CD8-positive, alpha-beta memory T cell (primary cell): ENCODE measurements around the gene TRIM7. TPM values are rescaled to one million over a fixed set of nuclear protein-coding genes. Genes with fewer than 3 reads are reported as not detected.
"Not testable (repeated sequence)": the region's sequence is repeated elsewhere in the genome, so short reads cannot be mapped to it uniquely, and the experiment has no call there.

Experiments
- CTCF ChIA-PET: fragments of 350-600 bp; sonication (Branson Sonifier 250); formaldehyde crosslinking; loops from one replicate; lab custom pipeline; 2021; ENCODE audit warnings: antibody characterized with exemption; lab: Charles Lee
- POLR2A ChIA-PET: fragments of 350-600 bp; sonication (Branson Sonifier 250); formaldehyde crosslinking; loops from one replicate; lab custom pipeline; 2021; ENCODE audit warnings: antibody characterized with exemption; lab: Charles Lee
- DNase-seq, 5 donors: peaks; one replicate each; pipeline versions ENCODE4 v3.0.0 to v3.0.0-alpha.2; 2020 to 2022; ENCODE audit warnings: mixed read lengths in 1 of 5
- H3K27ac ChIP-seq: one replicate; pipeline ENCODE4 v1.7.0; 2013; ENCODE audit warnings: low read depth, mild to moderate bottlenecking, low read length, moderate library complexity
- H3K27me3 ChIP-seq: 2 replicates; pipeline ENCODE4 v1.7.0; 2013; ENCODE audit warnings: low read length, mild to moderate bottlenecking; ENCODE audit not compliant: insufficient read depth, poor library complexity, severe bottlenecking
- H3K36me3 ChIP-seq: 2 replicates; pipeline ENCODE4 v1.7.0; 2013; ENCODE audit warnings: mild to moderate bottlenecking, low read length, moderate library complexity; ENCODE audit not compliant: insufficient read depth
- H3K4me1 ChIP-seq: 2 replicates; pipeline ENCODE4 v1.7.0; 2013; ENCODE audit warnings: mild to moderate bottlenecking, low read length, moderate library complexity; ENCODE audit not compliant: insufficient read depth
- H3K4me3 ChIP-seq: 2 replicates; pipeline ENCODE4 v1.7.0; 2013; ENCODE audit warnings: mild to moderate bottlenecking, low read length
- H3K9me3 ChIP-seq: 2 replicates; pipeline ENCODE4 v1.7.0; 2013; ENCODE audit warnings: mild to moderate bottlenecking, low read length
- H3K27ac Mint-ChIP-seq, 8 donors: one replicate each; pipeline ENCODE4 v1.8.0; 2020 to 2021; ENCODE audit warnings: mixed read lengths in 8 of 8, mild to moderate bottlenecking in 6 of 8, inconsistent platforms in 3 of 8, moderate library complexity in 3 of 8
- H3K27me3 Mint-ChIP-seq, 2 donors: one replicate each; pipeline ENCODE4 v1.8.0; 2020 to 2021; ENCODE audit warnings: mixed read lengths in 2 of 2, mild to moderate bottlenecking in 1 of 2, moderate library complexity in 1 of 2
- H3K36me3 Mint-ChIP-seq, 3 donors: one replicate each; pipeline ENCODE4 v1.8.0; 2020 to 2021; ENCODE audit warnings: mixed read lengths in 3 of 3, inconsistent platforms in 1 of 3, mild to moderate bottlenecking in 1 of 3
- H3K4me1 Mint-ChIP-seq, 3 donors: one replicate each; pipeline ENCODE4 v1.8.0; 2020 to 2021; ENCODE audit warnings: mixed read lengths in 3 of 3, inconsistent platforms in 1 of 3, mild to moderate bottlenecking in 1 of 3
- H3K4me3 Mint-ChIP-seq, 7 donors: one replicate each; pipeline ENCODE4 v1.8.0; 2020 to 2021; ENCODE audit warnings: mixed read lengths in 7 of 7, mild to moderate bottlenecking in 6 of 7, moderate library complexity in 4 of 7, inconsistent platforms in 2 of 7
- H3K9me3 Mint-ChIP-seq, 5 donors: one replicate each; pipeline ENCODE4 v1.8.0; 2020 to 2022; ENCODE audit warnings: mixed read lengths in 5 of 5, mild to moderate bottlenecking in 3 of 5, moderate library complexity in 2 of 5, inconsistent platforms in 1 of 5
- polyA plus RNA-seq: library from polyadenylated mRNA; unstranded; fragments of 300-500 nt; fragmentation: Illumina TruSeq; gene quantifications from one replicate; pipeline ENCODE4 v1.2.3, GENCODE V29; 2021
- total RNA-seq, 2 experiments: library from RNA; stranded (reverse); gene quantifications; one replicate each; pipeline ENCODE4 v1.2.3, GENCODE V29; 2021

TRIM7 gene
- total and polyA plus RNA-seq, 3 experiments from 2014 or later, result 0.74 to 2.3 (median 2.2) TPM

DNA sequence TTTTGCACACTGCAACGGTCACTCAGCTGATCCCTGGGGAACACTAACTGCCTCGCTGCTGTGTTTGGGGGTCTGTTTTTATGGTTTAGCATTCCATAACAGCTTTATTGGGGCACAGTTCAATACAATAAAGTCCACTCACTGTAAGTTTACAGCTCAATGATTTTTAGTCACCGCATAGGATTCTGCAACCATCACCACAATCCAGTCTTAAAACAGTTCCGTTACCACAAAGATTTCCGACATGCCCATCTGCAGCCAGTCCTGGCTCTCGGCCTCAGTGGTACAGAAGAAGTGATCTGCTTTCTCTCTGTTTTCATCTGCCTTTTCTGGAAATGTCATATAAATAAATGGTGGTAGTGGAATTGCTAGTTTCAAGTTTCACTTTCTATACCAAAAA lies 34.0 kb downstream of the TRIM7 start:
- Mint-ChIP-seq H3K4me1 (peaks cover 20 to 48% (median 42%) of the 10 kb centered on the region in 3 donors), H3K36me3 (no peaks in the 10 kb centered on the region), H3K27me3 (peaks cover 68 to 85% of the 10 kb centered on the region in 2 donors), H3K4me3 (peak overlapping the region in 4 of 7 donors; percentile 4 to 69 (median 58)), H3K27ac (peak overlapping the region in 1 of 8 donors; percentile 90), H3K9me3 (peaks cover 0 to 8% (median 0%) of the 10 kb centered on the region in 5 donors)
- Histone ChIP-seq H3K27ac (no peak overlapping the region), H3K9me3 (no peaks in the 10 kb centered on the region), H3K27me3 (peaks cover 19% of the 10 kb centered on the region), H3K4me1 (peaks cover 22% of the 10 kb centered on the region), H3K4me3 (no peak overlapping the region), H3K36me3 (no peaks in the 10 kb centered on the region)
- CTCF ChIA-PET, result interaction anchor here (1.5 to 2.6 kb wide), 2 partner anchors 14 to 21 kb away, joined by 3 to 8 read pairs; no protein-coding TSS in a partner anchor
- POLR2A ChIA-PET, result no interaction called here
- no peak for DNase-seq

DNA sequence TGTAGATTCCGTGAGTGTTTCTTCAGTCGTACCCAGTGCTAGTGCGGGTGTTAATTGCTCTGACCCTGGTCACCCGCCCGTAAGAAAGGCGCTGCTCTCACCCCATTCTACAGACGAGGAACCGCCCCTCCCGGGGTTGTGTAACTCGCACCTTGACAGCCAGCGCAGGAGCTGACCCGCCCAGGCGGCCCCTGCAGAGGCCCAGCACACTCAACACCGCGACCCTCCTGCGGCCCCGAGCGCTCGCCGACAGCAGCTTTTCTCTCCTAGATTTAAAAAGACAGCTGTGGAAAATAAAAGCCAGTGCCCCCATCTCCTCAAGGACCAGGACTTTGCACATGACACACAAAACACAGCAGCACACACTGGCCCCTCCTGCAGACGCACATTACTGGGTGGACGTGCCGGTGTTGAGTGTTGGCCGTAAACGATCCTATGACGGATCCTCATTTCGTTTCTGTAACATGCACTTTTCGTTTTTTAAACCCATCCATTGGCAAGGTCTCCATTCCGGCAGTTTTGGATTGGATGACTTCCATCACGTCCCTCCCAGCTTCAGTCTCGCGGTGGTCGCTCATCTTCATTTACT lies 34.7 kb downstream of the TRIM7 start:
- DNase-seq, result no peak
- Mint-ChIP-seq H3K4me3 (peak overlapping the region in 6 of 7 donors; percentile 41 to 74 (median 60)), H3K9me3 (peaks cover 0 to 8% (median 0%) of the 10 kb centered on the region in 5 donors), H3K4me1 (peaks cover 20 to 51% (median 45%) of the 10 kb centered on the region in 3 donors), H3K27ac (peak overlapping the region in 5 of 8 donors; percentile 11 to 90 (median 75)), H3K36me3 (no peaks in the 10 kb centered on the region), H3K27me3 (peaks cover 71 to 86% of the 10 kb centered on the region in 2 donors)
- no peak overlapping the region for H3K27ac ChIP-seq
- ChIA-PET POLR2A (no interaction called here), CTCF (interaction anchor here (1.5 to 2.6 kb wide), 2 partner anchors 14 to 22 kb away, joined by 3 to 8 read pairs; no protein-coding TSS in a partner anchor)
- peaks cover 22% of the 10 kb centered on the region for H3K4me1 ChIP-seq
- no peaks in the 10 kb centered on the region for H3K36me3 ChIP-seq
- H3K9me3 ChIP-seq, result no peaks in the 10 kb centered on the region
- H3K4me3 ChIP-seq, result no peak overlapping the region
- peaks cover 19% of the 10 kb centered on the region for H3K27me3 ChIP-seq

DNA sequence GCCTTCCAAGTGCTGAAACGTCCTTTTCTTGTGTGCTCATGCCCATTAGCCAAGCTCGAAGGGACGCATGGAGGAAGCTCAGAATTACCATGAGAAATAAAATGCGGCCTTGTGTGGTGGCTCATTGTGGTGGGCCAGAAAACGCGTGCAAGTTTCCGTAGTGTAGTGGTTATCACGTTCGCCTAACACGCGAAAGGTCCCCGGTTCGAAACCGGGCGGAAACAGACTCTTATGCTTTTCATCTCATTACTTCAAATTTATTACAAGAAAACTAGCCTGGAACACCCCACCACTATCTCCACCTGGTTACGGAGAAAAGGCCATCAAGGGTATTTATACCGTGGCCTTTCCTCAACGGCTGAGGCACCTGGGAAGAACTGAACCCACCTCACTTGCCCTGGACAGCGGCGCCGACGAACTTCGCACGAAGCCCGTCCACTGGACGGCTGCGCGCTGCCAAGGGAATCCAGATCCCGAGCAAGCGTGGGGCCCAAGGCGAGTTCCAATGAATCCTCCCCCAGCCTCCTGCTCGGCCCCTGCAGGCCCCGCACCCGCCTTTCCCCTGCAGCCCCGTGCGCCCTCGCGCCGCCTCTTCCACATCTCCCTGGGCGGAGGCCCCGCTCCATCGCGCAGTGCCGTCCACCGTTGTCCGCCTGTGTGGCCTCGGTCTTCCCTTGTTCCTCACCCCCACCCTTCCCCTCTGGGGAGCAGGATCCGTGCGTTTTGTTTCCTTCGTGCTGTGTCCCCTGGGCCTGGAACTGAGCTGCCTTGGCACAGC lies 35.3 kb downstream of the TRIM7 start:
- Mint-ChIP-seq H3K27me3 (peaks cover 71 to 89% of the 10 kb centered on the region in 2 donors), H3K4me1 (peaks cover 20 to 53% (median 48%) of the 10 kb centered on the region in 3 donors)
- not testable (repeated sequence) for H3K4me3 ChIP-seq

DNA sequence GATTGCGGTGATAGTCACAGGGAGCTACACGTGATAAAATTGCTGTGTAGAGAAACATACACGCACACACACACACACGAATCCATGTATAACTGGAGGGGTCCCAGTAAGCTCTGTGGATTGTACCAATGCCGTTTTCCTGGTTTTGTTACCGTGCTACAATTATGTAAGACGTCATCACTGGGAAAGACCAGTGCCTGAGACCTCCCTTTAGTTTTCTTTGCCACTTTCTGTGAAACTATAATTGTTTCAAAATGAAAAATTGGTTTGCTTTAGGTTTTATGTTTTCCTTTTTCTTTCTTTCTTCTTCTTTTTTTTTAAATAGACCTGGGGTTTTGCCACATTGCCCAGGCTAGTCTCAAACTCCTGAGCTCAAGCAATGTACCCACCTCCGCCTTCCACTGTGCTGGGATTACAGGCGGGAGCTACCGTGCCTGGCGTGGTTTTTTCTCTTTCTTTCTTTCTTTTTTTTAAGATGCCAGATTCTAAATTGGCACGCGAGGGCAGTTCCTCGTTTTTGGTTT lies 36.3 kb downstream of the TRIM7 start:
- Mint-ChIP-seq H3K27me3 (peaks cover 73 to 91% of the 10 kb centered on the region in 2 donors), H3K4me1 (peaks cover 19 to 55% (median 50%) of the 10 kb centered on the region in 3 donors), H3K9me3 (peaks cover 0 to 7% (median 0%) of the 10 kb centered on the region in 5 donors), H3K27ac (peak overlapping the region in 4 of 8 donors; percentile 19 to 90 (median 44)), H3K36me3 (no peaks in the 10 kb centered on the region), H3K4me3 (peak overlapping the region in 2 of 7 donors; percentile 2 to 35)
- Histone ChIP-seq H3K27me3 (peaks cover 14% of the 10 kb centered on the region), H3K4me3 (no peak overlapping the region), H3K9me3 (no peaks in the 10 kb centered on the region), H3K4me1 (peaks cover 22% of the 10 kb centered on the region), H3K36me3 (no peaks in the 10 kb centered on the region), H3K27ac (no peak overlapping the region)
- CTCF ChIA-PET, result interaction anchor here (0.8 to 1.8 kb wide), 5 partner anchors 9 to 92 kb away, joined by 3 to 8 read pairs (median 3); partner anchors contain the start of genes TRIM52 and TRIM7
- POLR2A ChIA-PET, result interaction anchor here (1.0 kb wide), 1 partner anchor 20 kb away, joined by 4 read pairs; no protein-coding TSS in a partner anchor
- no peak for DNase-seq

More for the DNA sequence above, 35.3 kb downstream of the TRIM7 start:
- peaks cover 19% of the 10 kb centered on the region for H3K27me3 ChIP-seq
- Mint-ChIP-seq H3K4me3 (peak overlapping the region in 5 of 7 donors; percentile 33 to 74 (median 55)), H3K27ac (peak overlapping the region in 5 of 8 donors; percentile 16 to 90 (median 65))
- POLR2A ChIA-PET, H3K36me3 Mint-ChIP-seq, H3K9me3 Mint-ChIP-seq, H3K9me3 ChIP-seq, H3K27ac ChIP-seq, H3K36me3 ChIP-seq: not testable (repeated sequence)
- CTCF ChIA-PET, result interaction anchor here (1.5 to 2.6 kb wide), 3 partner anchors 15 to 91 kb away, joined by 3 to 8 read pairs (median 8); partner anchors contain the start of gene TRIM52
- peaks cover 22% of the 10 kb centered on the region for H3K4me1 ChIP-seq
- peak; percentile 32 to 79 (median 61) for DNase-seq

DNA sequence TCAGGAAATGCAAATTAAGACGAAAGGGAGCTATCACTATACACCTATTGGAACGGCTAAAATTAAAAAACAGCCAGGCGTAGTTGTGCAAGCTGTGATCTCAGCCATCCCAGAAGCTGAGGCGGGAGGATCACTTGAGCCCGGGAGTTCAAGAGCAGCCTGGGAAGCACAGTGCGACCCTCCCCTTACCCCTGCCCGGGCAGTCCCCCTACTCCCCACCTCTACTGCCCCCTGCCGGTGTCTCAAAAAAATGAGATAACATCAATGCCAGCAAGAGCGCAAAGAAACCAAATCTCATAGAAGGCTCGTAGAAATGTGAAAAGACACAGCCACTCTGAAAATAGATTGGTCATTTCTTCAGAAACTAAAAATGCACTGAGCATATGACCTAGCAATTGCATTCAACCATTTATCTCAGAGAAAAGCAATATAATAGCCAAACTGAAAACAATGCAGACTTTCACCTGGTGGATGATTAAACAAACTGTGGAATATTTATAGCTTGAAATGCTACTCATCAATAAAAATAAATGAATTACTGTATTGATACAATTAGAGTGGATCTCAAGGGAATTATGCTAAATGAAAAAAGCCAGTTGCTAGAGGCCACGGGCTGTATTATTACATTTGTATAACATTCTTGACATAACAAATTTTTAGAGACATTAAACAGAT lies 37.0 kb downstream of the TRIM7 start:
- Histone ChIP-seq H3K27ac (no peak overlapping the region), H3K9me3 (no peaks in the 10 kb centered on the region), H3K36me3 (no peaks in the 10 kb centered on the region), H3K4me1 (peaks cover 17% of the 10 kb centered on the region), H3K27me3 (peaks cover 9% of the 10 kb centered on the region), H3K4me3 (no peak overlapping the region)
- POLR2A ChIA-PET, result interaction anchor here (1.0 kb wide), 1 partner anchor 21 kb away, joined by 4 read pairs; no protein-coding TSS in a partner anchor
- peaks cover 68 to 88% of the 10 kb centered on the region in 2 donors for H3K27me3 Mint-ChIP-seq
- H3K36me3 Mint-ChIP-seq, result no peaks in the 10 kb centered on the region
- CTCF ChIA-PET, result interaction anchor here (0.8 to 1.8 kb wide), 5 partner anchors 8 to 93 kb away, joined by 3 to 8 read pairs (median 3); partner anchors contain the start of genes TRIM52 and TRIM7
- H3K9me3 Mint-ChIP-seq, result peaks cover 0 to 5% (median 0%) of the 10 kb centered on the region in 5 donors
- no peak for DNase-seq
- H3K27ac Mint-ChIP-seq, result peak overlapping the region in 3 of 8 donors; percentile 19 to 90 (median 45)
- peaks cover 12 to 53% (median 46%) of the 10 kb centered on the region in 3 donors for H3K4me1 Mint-ChIP-seq
- peak overlapping the region in 1 of 7 donors; percentile 35 for H3K4me3 Mint-ChIP-seq

DNA sequence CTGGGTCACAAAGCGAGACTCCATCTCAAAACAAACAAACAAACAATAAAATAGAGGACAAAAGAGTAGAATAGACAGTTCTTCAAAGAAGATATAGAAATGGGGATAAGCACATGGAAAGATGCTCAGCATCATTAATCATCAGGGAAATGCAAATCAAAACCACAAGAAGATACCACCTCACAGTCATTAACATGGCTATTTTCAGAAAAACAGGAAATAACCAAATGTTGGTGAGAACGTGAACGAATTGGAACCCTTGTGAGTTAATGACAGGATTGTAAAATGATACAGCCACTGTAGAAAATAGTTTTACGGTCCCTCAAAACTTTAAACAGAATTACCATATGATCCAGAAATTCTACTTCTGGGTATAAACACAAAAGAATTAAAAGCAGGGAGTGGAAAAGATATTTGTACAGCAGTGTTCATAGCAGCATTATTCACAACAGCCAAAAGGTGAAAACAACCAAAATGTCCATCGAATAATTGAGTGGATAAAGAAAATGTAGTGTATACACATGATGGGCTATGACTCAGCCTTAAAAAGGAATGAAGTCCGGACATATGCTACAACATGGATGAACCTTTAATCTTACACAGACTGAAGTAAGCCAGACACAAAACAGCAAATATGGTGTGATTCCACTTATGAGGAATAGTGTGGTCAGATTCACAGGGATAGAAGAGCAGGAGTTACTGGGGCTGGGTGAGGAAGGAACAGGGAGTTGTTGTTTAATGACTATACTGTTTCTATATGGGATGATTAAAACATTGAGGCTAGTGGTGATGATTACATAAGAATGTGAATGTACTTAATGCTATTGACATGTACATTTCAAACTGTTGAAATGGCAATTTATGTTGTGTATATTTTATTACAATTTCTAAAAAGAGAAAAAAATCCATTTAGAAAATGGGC lies 37.9 kb downstream of the TRIM7 start:
- H3K27me3 ChIP-seq, result peaks cover 7% of the 10 kb centered on the region
- DNase-seq, result no peak

More for the DNA sequence above, 37.9 kb downstream of the TRIM7 start:
- Histone ChIP-seq H3K4me1 (peaks cover 13% of the 10 kb centered on the region), H3K9me3 (no peaks in the 10 kb centered on the region), H3K27ac (no peak overlapping the region), H3K4me3 (no peak overlapping the region), H3K36me3 (no peaks in the 10 kb centered on the region)
- peak overlapping the region in 4 of 8 donors; percentile 2 to 90 (median 21) for H3K27ac Mint-ChIP-seq
- no peaks in the 10 kb centered on the region for H3K36me3 Mint-ChIP-seq
- CTCF ChIA-PET, result interaction anchor here (1.3 to 1.5 kb wide), 3 partner anchors 18 to 38 kb away, joined by 3 to 4 read pairs (median 3); partner anchors contain the start of gene TRIM7
- peaks cover 12 to 47% (median 41%) of the 10 kb centered on the region in 3 donors for H3K4me1 Mint-ChIP-seq
- POLR2A ChIA-PET, result no interaction called here
- H3K27me3 Mint-ChIP-seq, result peaks cover 66 to 79% of the 10 kb centered on the region in 2 donors
- H3K4me3 Mint-ChIP-seq, result peak overlapping the region in 1 of 7 donors; percentile 9
- peaks cover 0 to 5% (median 0%) of the 10 kb centered on the region in 5 donors for H3K9me3 Mint-ChIP-seq
